ENCODE data around the gene TTLL4. TPM values are rescaled to one million over a fixed set of nuclear protein-coding genes. Genes with fewer than 3 reads are reported as not detected.

TTLL4 gene
- total RNA-seq, 3 donors from 2014 or later, result 8.3 to 34.7 (median 29.0) TPM

DNA sequence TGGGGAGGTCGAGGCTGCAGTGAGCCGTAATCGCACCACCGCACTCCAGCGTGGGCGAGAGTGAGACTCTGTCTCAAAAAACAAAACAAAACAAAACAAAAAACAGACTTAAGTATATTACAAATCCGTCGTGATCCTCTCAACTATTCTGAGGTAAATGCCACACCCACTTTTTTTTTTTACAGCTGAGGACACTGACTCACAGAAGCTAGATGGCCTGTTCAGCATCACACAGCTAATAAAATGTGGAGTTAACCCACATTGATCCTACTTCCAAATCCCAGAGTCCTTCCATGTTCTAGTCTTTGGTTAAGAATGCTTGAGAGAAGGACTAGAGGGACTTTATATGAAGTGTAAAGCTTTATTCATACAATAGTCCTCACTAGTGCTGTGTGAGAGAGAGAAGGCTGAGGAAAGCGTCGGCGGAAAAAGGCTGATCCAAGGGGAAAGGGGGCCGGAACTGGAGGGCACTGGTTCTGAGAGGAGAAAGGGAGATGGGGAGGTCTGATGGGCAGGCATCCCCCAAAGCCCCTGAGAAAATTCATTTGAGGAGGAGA is 39.5 kb upstream of the TTLL4 start:
- Histone ChIP-seq H3K4me1 (peaks cover 2 to 5% of the 10 kb centered on the region in 2 donors), H3K27ac (peak overlapping the region; percentile 85 to 87), H3K27me3 (no peaks in the 10 kb centered on the region), H3K4me3 (peak overlapping the region; percentile 58 to 82 (median 80)), H3K9me3 (no peaks in the 10 kb centered on the region), H3K36me3 (peaks cover 9% of the 10 kb centered on the region)
- no peak for DNase-seq (ENCODE audit: low spot score in 2 of 2)
- intact Hi-C loops (cut with DNase I; ENCODE audit: low total_unique reads), result no loop called here
- TF ChIP-seq, protein P1, sequence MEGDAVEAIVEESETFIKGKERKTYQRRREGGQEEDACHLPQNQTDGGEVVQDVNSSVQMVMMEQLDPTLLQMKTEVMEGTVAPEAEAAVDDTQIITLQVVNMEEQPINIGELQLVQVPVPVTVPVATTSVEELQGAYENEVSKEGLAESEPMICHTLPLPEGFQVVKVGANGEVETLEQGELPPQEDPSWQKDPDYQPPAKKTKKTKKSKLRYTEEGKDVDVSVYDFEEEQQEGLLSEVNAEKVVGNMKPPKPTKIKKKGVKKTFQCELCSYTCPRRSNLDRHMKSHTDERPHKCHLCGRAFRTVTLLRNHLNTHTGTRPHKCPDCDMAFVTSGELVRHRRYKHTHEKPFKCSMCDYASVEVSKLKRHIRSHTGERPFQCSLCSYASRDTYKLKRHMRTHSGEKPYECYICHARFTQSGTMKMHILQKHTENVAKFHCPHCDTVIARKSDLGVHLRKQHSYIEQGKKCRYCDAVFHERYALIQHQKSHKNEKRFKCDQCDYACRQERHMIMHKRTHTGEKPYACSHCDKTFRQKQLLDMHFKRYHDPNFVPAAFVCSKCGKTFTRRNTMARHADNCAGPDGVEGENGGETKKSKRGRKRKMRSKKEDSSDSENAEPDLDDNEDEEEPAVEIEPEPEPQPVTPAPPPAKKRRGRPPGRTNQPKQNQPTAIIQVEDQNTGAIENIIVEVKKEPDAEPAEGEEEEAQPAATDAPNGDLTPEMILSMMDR (IDR thresholded peaks at IDR 0.05), result no peak

DNA sequence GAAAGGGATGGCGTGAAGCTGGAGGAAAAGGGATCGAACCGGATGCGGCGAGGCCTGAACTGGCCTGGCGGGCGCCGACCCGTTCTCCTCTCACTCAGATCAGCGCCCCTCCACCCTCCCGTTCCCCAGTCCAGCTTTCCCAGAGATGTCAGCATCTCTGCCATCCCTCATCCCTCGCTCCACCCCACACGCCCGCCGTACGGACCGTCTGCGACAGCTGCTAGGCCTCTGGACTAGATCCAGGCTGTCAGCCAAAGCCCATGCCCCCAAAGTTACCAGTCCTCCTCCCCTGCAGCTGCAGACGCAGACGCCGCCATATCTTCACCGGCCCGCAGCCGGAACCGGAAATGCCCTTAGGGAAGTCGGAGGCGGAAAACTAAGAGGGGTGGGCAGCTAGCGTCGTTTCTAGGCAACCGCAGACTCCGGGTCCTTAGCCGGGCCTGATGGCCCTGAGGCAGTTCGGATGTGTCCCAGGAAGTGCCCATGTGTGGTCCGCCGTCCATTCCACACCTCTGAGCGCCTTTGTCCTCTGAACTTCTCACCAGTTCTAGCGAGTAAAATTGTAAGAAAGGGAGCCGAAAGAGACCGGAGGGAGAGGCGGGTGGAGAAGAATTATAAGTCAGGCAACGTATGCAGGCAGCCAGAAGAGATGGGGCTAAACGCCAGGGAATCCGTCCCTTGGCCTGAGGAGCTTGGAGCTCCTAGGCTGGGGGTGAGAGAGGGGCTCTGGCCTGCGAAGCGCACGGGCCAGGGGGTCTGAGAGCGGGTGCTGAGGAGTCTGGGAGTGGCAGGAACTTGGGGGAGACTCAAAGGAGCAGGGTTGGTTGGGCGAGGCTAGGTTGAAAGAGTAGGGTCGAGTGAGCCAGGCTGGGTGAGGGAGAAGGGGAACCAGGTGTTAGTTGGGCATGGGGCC is 38.7 kb upstream of the TTLL4 start, which contains the start of the genes RNF25 and STK36:
RNF25 (minus strand) TSS at position 349 of the 913 bp plus-strand sequence; CDS start at position 317, 32 bp downstream.
STK36 (plus strand) TSS at position 433 of the 913 bp plus-strand sequence. CDS start 744 bp downstream, outside the sequence.
- Histone ChIP-seq H3K36me3 (peaks cover 9% of the 10 kb centered on the region), H3K4me1 (peaks cover 2 to 5% of the 10 kb centered on the region in 2 donors), H3K27me3 (no peaks in the 10 kb centered on the region), H3K4me3 (peak within 1 kb of the TSS; percentile 58 to 82 (median 80)), H3K27ac (peak within 1 kb of the TSS; percentile 85 to 87), H3K9me3 (no peaks in the 10 kb centered on the region)
- DNase-seq (ENCODE audit: low spot score in 2 of 2), result peak; percentile 56 to 65
- intact Hi-C loops (cut with DNase I; ENCODE audit: low total_unique reads), result no loop called here
- TF ChIP-seq POLR2AphosphoS5 (IDR thresholded peaks at IDR 0.05) (peak; percentile 55 to 75 (median 64)), POLR2A (IDR thresholded peaks at IDR 0.05) (peak; percentile 45)
- TF ChIP-seq, protein P1 (IDR thresholded peaks at IDR 0.05), result no peak

DNA sequence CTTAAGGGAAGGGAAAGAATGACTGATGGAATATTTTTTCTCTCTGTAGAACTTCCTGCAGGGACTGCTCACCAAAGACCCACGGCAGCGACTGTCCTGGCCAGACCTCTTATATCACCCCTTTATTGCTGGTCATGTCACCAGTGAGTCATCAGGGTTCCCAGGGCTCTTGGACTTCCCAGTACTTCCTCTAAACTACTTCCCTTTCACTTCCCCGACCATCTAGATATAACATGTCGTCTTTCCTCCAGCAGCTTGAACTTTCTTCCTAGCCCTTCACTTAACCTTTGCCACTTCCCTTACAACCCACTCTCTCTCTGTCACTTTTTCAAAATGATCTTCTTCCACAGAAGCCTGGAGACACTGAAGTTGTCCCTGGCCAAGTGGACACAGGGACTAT is 31.5 kb upstream of the TTLL4 start:
- Histone ChIP-seq H3K36me3 (no peaks in the 10 kb centered on the region), H3K9me3 (no peaks in the 10 kb centered on the region), H3K4me3 (no peak overlapping the region), H3K27me3 (no peaks in the 10 kb centered on the region), H3K27ac (no peak overlapping the region), H3K4me1 (no peaks in the 10 kb centered on the region)
- intact Hi-C loops (cut with DNase I; ENCODE audit: low total_unique reads), result no loop called here
- no peak for DNase-seq (ENCODE audit: low spot score in 2 of 2)
- TF ChIP-seq POLR2AphosphoS5 (IDR thresholded peaks at IDR 0.05) (no peak), POLR2A (IDR thresholded peaks at IDR 0.05) (no peak)
- TF ChIP-seq, protein P1 (IDR thresholded peaks at IDR 0.05), result no peak

DNA sequence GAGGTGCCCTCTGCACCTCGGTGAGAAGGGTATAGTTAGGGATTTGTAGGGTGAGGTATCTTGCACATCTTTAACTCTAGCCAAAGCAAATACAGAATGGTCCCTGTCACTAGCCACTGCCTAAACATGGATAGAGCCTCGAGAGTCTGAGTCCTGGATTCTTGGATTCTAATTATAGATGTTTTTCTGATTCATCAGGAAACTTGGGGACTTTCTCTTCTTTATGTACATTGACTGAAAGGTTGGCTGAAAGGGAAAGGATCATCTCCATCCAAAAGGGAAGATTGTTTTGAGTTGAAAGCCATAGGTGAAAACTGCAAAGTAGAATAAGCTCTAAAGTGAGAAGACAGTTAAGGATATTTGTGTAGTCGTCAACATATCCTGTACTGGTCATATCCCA is 30.6 kb upstream of the TTLL4 start:
- no peak overlapping the region for H3K27ac ChIP-seq
- intact Hi-C loops (cut with DNase I; ENCODE audit: low total_unique reads), result no loop called here
- TF ChIP-seq, protein P1 (IDR thresholded peaks at IDR 0.05), result no peak
- TF ChIP-seq POLR2A (IDR thresholded peaks at IDR 0.05), result no peak
- no peak for TF ChIP-seq POLR2AphosphoS5 (IDR thresholded peaks at IDR 0.05)
- H3K4me1 ChIP-seq, result no peaks in the 10 kb centered on the region
- no peaks in the 10 kb centered on the region for H3K27me3 ChIP-seq
- no peak overlapping the region for H3K4me3 ChIP-seq
- DNase-seq (ENCODE audit: low spot score in 2 of 2), result no peak
- no peaks in the 10 kb centered on the region for H3K36me3 ChIP-seq
- H3K9me3 ChIP-seq, result no peaks in the 10 kb centered on the region

All from breast epithelium (tissue), 4 donors.